PC-3 (cell line): ENCODE measurements around the gene FUT7. TPM values are rescaled to one million over a fixed set of nuclear protein-coding genes. Genes with fewer than 3 reads are reported as not detected.

ENCODE experiments used
- ATAC-seq: fragments of 200-7000 bp; cut with Tn5 transposase; 2 replicates; pipeline ENCODE4 v1.9.1; 2020; ENCODE audit warnings: mild to moderate bottlenecking, moderate library complexity
- BruUV-seq: library from RNA; stranded (reverse); fragments of 400-500 nt; replicated peaks from 2 replicates; lab custom pipeline; 2021; lab: Mats Ljungman, UMichigan
- CTCF ChIA-PET: fragments of 300-600 bp; sonication (Branson Sonifier 250); formaldehyde crosslinking; loops from one replicate; lab custom pipeline; 2022; ENCODE audit warnings: antibody characterized with exemption; lab: Charles Lee
- POLR2A ChIA-PET: fragments of 300-600 bp; sonication (Branson Sonifier 250); formaldehyde crosslinking; loops from one replicate; lab custom pipeline; 2022; ENCODE audit warnings: antibody characterized with exemption; ENCODE audit not compliant: unreplicated experiment; lab: Charles Lee
- DNase-seq: peaks from one replicate; pipeline ENCODE4 v3.0.0-alpha.2; 2015
- H2AFZ ChIP-seq: fragments of 300-600 bp; sonication (generic); 2 replicates; pipeline ENCODE4 v1.6.0; 2016; ENCODE audit warnings: antibody characterized with exemption, low read length
- H3F3A ChIP-seq: fragments of 300-600 bp; sonication (generic); one replicate; pipeline ENCODE4 v1.6.0; 2017; ENCODE audit warnings: antibody characterized with exemption, low read length, control low read depth, mild to moderate bottlenecking; ENCODE audit not compliant: unreplicated experiment
- H3K27ac ChIP-seq: fragments of 300-600 bp; sonication (generic); 2 replicates; pipeline ENCODE4 v1.5.1; 2016; ENCODE audit warnings: mild to moderate bottlenecking, low read length
- H3K27me3 ChIP-seq: fragments of 300-600 bp; sonication (generic); 2 replicates; pipeline ENCODE4 v1.6.1; 2016; ENCODE audit warnings: low read length, mixed read lengths
- H3K36me3 ChIP-seq: fragments of 300-600 bp; sonication (generic); 2 replicates; pipeline ENCODE4 v1.6.1; 2016; ENCODE audit warnings: low read depth, mixed run types, low read length, mixed read lengths
- H3K4me1 ChIP-seq: fragments of 300-600 bp; sonication (generic); 2 replicates; pipeline ENCODE4 v1.5.1; 2016; ENCODE audit warnings: low read length; ENCODE audit not compliant: insufficient read depth
- H3K4me2 ChIP-seq: fragments of 300-600 bp; sonication (generic); 2 replicates; pipeline ENCODE4 v1.6.0; 2016; ENCODE audit warnings: low read length
- H3K4me3 ChIP-seq: fragments of 300-600 bp; sonication (generic); 2 replicates; pipeline ENCODE4 v1.5.1; 2016; ENCODE audit warnings: mild to moderate bottlenecking, low read length, mixed read lengths
- H3K79me2 ChIP-seq: fragments of 300-600 bp; sonication (generic); 2 replicates; pipeline ENCODE4 v1.6.1; 2017; ENCODE audit warnings: low read length, mixed read lengths
- H3K9ac ChIP-seq: fragments of 300-600 bp; sonication (generic); 2 replicates; pipeline ENCODE4 v1.6.0; 2016; ENCODE audit warnings: mild to moderate bottlenecking, low read length
- H3K9me2 ChIP-seq: fragments of 300-600 bp; sonication (generic); replicated peaks from 2 replicates; pipeline ENCODE4 v1.6.1; 2016; ENCODE audit warnings: mixed run types, low read length, mixed read lengths
- H3K9me3 ChIP-seq: fragments of 300-600 bp; sonication (generic); 2 replicates; pipeline ENCODE4 v1.6.1; 2016; ENCODE audit warnings: low read length, mixed read lengths
- H4K20me1 ChIP-seq: fragments of 300-600 bp; sonication (generic); 2 replicates; pipeline ENCODE4 v1.6.1; 2016; ENCODE audit warnings: low read length, mixed read lengths
- CTCF ChIP-seq: fragments of 300-600 bp; sonication (generic); conservative IDR thresholded peaks from 2 replicates; pipeline ENCODE4 v1.5.1; 2017; ENCODE audit warnings: antibody characterized with exemption, low read depth, mild to moderate bottlenecking, low read length
- EZH2 ChIP-seq: fragments of 300-600 bp; sonication (generic); IDR thresholded peaks from one replicate; pipeline ENCODE4 v1.6.1; 2017; ENCODE audit warnings: antibody characterized with exemption, mild to moderate bottlenecking, low read length; ENCODE audit not compliant: unreplicated experiment
- EZH2phosphoT487 ChIP-seq: fragments of 300-600 bp; sonication (generic); IDR thresholded peaks from 2 replicates; pipeline ENCODE4 v1.6.1; 2018; ENCODE audit warnings: mild to moderate bottlenecking, antibody characterized with exemption, low read length, borderline replicate concordance
- intact Hi-C: fragments of 100-400 bp; cut with micrococcal nuclease; formaldehyde crosslinking; loops from 2 replicates; pipeline ENCODE4 v1.9.0; 2023
- total RNA-seq: library from RNA; depleted of rRNA; stranded (reverse); fragments of >200 nt; gene quantifications from 2 replicates; pipeline ENCODE4 v1.2.3, GENCODE V29; 2014

Gene FUT7
- total RNA-seq, 1 experiment from 2014 or later: not detected

- no TSS peak for BruUV-seq
- Histone ChIP-seq H3K27me3 (no peaks in the 10 kb centered on the region), H4K20me1 (no peaks in the 10 kb centered on the region), H3K9me3 (no peaks in the 10 kb centered on the region), H3F3A (no peaks in the 10 kb centered on the region), H3K9ac (no peak overlapping the region), H3K4me3 (peak overlapping the region; percentile 68; the same call in 1 of the 2 replicates), H3K79me2 (peaks cover 12% of the 10 kb centered on the region; the same call in 1 of the 2 replicates), H2AFZ (no peak overlapping the region), H3K4me1 (peaks cover 13% of the 10 kb centered on the region; the same call in 1 of the 2 replicates), H3K36me3 (no peaks in the 10 kb centered on the region), H3K4me2 (peak overlapping the region; percentile 97), H3K9me2 (no peaks in the 10 kb centered on the region), H3K27ac (no peak overlapping the region)
- ATAC-seq (peak; percentile 59), DNase-seq (peak; percentile 66)
- ChIA-PET CTCF (interaction anchor here (0.5 to 1.3 kb wide), 12 partner anchors 15 to 268 kb away, joined by 3 to 12 read pairs (median 4); partner anchors contain the start of genes CLIC3, NPDC1, PAXX and SAPCD2), POLR2A (interaction anchor here (0.5 to 0.6 kb wide), 2 partner anchors 28 to 238 kb away, joined by 3 to 4 read pairs; partner anchors contain the start of gene TMEM141)
- intact Hi-C loops: loop anchor here (5.0 kb wide), 1 partner anchor 127 kb away; no protein-coding TSS in a partner anchor
- TF ChIP-seq EZH2 (no peak), CTCF (peak; percentile 80)
These were observed 2.6 kb downstream of the FUT7 start for GRCh38 chr9:137029058-137029936.

- no peaks in the 10 kb centered on the region for H3K9me2 ChIP-seq
- no peaks in the 10 kb centered on the region for H3F3A ChIP-seq
- H3K27ac ChIP-seq: no peak overlapping the region
- H3K36me3 ChIP-seq: no peaks in the 10 kb centered on the region
- peaks cover 12% of the 10 kb centered on the region; the same call in 1 of the 2 replicates for H3K79me2 ChIP-seq
- H4K20me1 ChIP-seq: no peaks in the 10 kb centered on the region
- ChIA-PET POLR2A (interaction anchor here (0.5 kb wide), 1 partner anchor 238 kb away, joined by 4 read pairs; the partner anchor contains the start of gene TMEM141), CTCF (interaction anchor here (0.6 to 1.3 kb wide), 5 partner anchors 18 to 267 kb away, joined by 3 to 6 read pairs (median 4); partner anchors contain the start of genes NPDC1 and PAXX)
- peak overlapping the region; percentile 95 for H2AFZ ChIP-seq
- BruUV-seq: no TSS peak
- H3K4me1 ChIP-seq: peaks cover 13% of the 10 kb centered on the region; the same call in 1 of the 2 replicates
- H3K9ac ChIP-seq: 0 out of 2 replicates have a peak overlapping the region, but pooled peaks have one; percentile 25
- no peaks in the 10 kb centered on the region for H3K27me3 ChIP-seq
- H3K4me2 ChIP-seq: peak overlapping the region; percentile 97
- H3K4me3 ChIP-seq: peak overlapping the region; percentile 68
- no peaks in the 10 kb centered on the region for H3K9me3 ChIP-seq
- intact Hi-C loops: loop anchor here (5.0 kb wide), 1 partner anchor 126 kb away; no protein-coding TSS in a partner anchor
- ATAC-seq (peak; percentile 67), DNase-seq (peak; percentile 61)
- TF ChIP-seq CTCF (no peak; the same call in 1 of the 2 replicates), EZH2phosphoT487 (no peak), EZH2 (no peak)
These were observed 3.4 kb downstream of the FUT7 start for GRCh38 chr9:137028263-137029057.
